Choroid plexus epithelial cell (primary cell): Measurements from ENCODE around the gene TMEM134.

Experiments used
- DNase-seq: peaks from one replicate; pipeline ENCODE4 v3.0.0-alpha.2; 2010; ENCODE audit warnings: low read depth
- H3K4me3 ChIP-seq: 2 replicates; pipeline ENCODE4 v1.5.1; 2011; ENCODE audit warnings: low read depth, mild to moderate bottlenecking, control low read depth, low read length, moderate library complexity
- CTCF ChIP-seq: conservative IDR thresholded peaks from 2 replicates; pipeline ENCODE4 v1.5.1; 2011; ENCODE audit warnings: low read depth, mild to moderate bottlenecking, control low read depth, inconsistent platforms, low read length, moderate library complexity

TMEM134 gene

GRCh38 chr11:67456068-67456705, 12.9 kb downstream of the TMEM134 start:
- DNase-seq: no peak
- H3K4me3 ChIP-seq: no peak overlapping the region
- TF ChIP-seq CTCF: no peak

- H3K4me3 ChIP-seq: no peak within 1 kb of the TSS
Observed at GRCh38 chr11:67455054-67455453, 14.0 kb downstream of the TMEM134 start, which contains the start of gene CABP4. CABP4 (plus strand) TSS chr11:67455354; CDS start chr11:67455424, 70 bp downstream.

GRCh38 chr11:67453816-67454732, 15.0 kb downstream of the TMEM134 start:
- no peak for TF ChIP-seq CTCF
- H3K4me3 ChIP-seq: no peak overlapping the region
- DNase-seq: no peak

More at GRCh38 chr11:67455054-67455453, 14.0 kb downstream of the TMEM134 start, which contains the start of gene CABP4:
- TF ChIP-seq CTCF: no peak
- no peak for DNase-seq

- no peak within 1 kb of the TSS for H3K4me3 ChIP-seq
- no peak for DNase-seq
- TF ChIP-seq CTCF: no peak
Observed at GRCh38 chr11:67452141-67452952, 16.7 kb downstream of the TMEM134 start, which contains the start of gene GPR152. GPR152 (minus strand) TSS chr11:67452729; CDS start chr11:67452724, 5 bp downstream.

- DNase-seq: no peak
- no peak overlapping the region for H3K4me3 ChIP-seq
- no peak for TF ChIP-seq CTCF
Observed at GRCh38 chr11:67451658-67451976, 17.4 kb downstream of the TMEM134 start.

- DNase-seq: no peak
- no peak for TF ChIP-seq CTCF
- H3K4me3 ChIP-seq: no peak overlapping the region
Observed at GRCh38 chr11:67450796-67451657, 18.0 kb downstream of the TMEM134 start.
